Fibroblast of pulmonary artery (primary cell): ENCODE data around the gene TCF7L2.

Source experiments
- DNase-seq: peaks from one replicate; pipeline ENCODE4 v3.0.0-alpha.2; 2010; ENCODE audit warnings: low read depth
- H3K4me3 ChIP-seq: replicated peaks from 2 replicates; pipeline ENCODE4 v1.5.1; 2011; ENCODE audit warnings: low read depth, mild to moderate bottlenecking, control low read depth, low read length, moderate library complexity
- TF ChIP-seq, protein P1 (sequence below): IDR thresholded peaks from 2 replicates; pipeline ENCODE4 v1.5.1; 2011; ENCODE audit warnings: mild to moderate bottlenecking, control low read depth, low read length, inconsistent platforms; ENCODE audit errors: missing control alignments

The TCF7L2 gene

GRCh38 chr10:112919721-112920120 is 30.3 kb upstream of the TCF7L2 start:
- DNase-seq = peak; percentile 59
- H3K4me3 ChIP-seq = no peak overlapping the region
- TF ChIP-seq, protein P1, sequence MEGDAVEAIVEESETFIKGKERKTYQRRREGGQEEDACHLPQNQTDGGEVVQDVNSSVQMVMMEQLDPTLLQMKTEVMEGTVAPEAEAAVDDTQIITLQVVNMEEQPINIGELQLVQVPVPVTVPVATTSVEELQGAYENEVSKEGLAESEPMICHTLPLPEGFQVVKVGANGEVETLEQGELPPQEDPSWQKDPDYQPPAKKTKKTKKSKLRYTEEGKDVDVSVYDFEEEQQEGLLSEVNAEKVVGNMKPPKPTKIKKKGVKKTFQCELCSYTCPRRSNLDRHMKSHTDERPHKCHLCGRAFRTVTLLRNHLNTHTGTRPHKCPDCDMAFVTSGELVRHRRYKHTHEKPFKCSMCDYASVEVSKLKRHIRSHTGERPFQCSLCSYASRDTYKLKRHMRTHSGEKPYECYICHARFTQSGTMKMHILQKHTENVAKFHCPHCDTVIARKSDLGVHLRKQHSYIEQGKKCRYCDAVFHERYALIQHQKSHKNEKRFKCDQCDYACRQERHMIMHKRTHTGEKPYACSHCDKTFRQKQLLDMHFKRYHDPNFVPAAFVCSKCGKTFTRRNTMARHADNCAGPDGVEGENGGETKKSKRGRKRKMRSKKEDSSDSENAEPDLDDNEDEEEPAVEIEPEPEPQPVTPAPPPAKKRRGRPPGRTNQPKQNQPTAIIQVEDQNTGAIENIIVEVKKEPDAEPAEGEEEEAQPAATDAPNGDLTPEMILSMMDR = no peak

DNA sequence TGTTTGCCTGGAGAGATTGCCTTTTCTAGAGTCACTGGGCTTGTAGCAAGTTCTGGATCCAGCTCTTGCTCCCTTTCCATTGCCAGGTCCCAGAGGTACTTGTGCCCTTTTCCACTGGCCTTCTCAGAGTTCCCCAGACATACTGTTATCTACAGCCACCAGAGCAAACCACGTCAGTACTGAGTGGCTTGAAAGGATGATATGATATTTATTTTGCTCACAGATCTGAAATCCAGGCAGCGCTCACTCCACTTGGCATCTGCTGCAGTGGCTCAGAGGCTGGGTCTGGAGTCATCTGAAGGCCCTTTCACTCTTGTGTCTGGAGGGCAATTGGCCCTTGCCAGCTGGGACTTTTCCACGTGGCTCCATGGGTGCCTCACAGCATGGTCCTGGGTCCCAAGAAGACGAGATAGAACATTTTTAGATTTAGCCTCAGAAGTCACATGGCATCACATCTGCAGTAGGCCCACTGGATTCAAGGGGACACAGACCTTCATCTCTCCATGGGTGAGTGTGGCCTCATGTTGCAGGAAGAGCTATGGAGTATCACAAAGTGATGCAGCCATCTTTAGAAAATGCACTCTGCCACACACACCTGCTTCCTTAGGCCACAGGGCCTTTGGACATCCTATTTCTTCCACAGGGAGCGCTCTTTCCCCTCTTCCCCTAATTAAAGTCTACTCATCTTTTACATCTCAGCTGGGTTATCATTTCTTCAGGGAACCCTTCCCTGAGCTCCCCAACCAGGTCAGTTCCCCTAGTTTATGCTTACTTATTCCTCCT is 22.9 kb upstream of the TCF7L2 start:
- TF ChIP-seq, protein P1 = no peak
- H3K4me3 ChIP-seq = no peak overlapping the region
- no peak for DNase-seq

GRCh38 chr10:112927980-112928379 is 22.1 kb upstream of the TCF7L2 start:
- DNase-seq = no peak
- TF ChIP-seq, protein P1 = no peak
- H3K4me3 ChIP-seq = no peak overlapping the region

GRCh38 chr10:112932658-112933057 is 17.4 kb upstream of the TCF7L2 start:
- H3K4me3 ChIP-seq = no peak overlapping the region
- DNase-seq = no peak
- TF ChIP-seq, protein P1 = no peak

DNA sequence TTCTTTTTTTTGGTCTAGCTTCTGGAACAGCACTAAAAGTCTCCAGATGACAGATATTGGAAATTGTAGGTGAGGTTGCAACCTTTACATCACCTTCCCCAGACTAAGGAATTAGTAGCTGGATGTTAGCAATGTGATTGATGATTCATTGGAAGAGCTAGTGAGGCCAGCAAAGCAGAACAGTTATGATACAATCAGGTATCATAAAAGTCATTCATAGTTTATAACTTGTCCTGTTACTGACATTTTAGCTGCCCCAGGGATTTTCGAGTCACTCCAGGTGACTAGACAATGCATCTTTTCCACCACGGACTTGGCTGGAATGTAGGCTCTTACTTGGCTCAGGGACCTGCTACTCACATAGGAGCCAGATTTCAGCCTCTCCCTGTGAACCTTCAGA is 15.9 kb upstream of the TCF7L2 start:
- no peak overlapping the region for H3K4me3 ChIP-seq
- TF ChIP-seq, protein P1 = no peak
- no peak for DNase-seq

GRCh38 chr10:112938808-112939482 is 11.1 kb upstream of the TCF7L2 start:
- H3K4me3 ChIP-seq = no peak overlapping the region
- TF ChIP-seq, protein P1 = no peak
- DNase-seq = no peak
